GM06990 (cell line): ENCODE data around the gene AP1B1.

Experiments used
- DNase-seq: peaks from one replicate; pipeline ENCODE4 v3.0.0-alpha.2; 2011; ENCODE audit not compliant: insufficient read length; ENCODE audit errors: extremely low read depth
- H3K27me3 ChIP-seq: replicated peaks from 2 replicates; pipeline ENCODE4 v1.6.0; 2011; ENCODE audit warnings: low read length; ENCODE audit not compliant: control insufficient read depth, insufficient read depth
- H3K36me3 ChIP-seq: 2 replicates; pipeline ENCODE4 v1.5.1; 2011; ENCODE audit warnings: low read length; ENCODE audit not compliant: control insufficient read depth, insufficient read depth
- H3K4me3 ChIP-seq: replicated peaks from 2 replicates; pipeline ENCODE4 v1.5.1; 2011; ENCODE audit warnings: low read depth, mild to moderate bottlenecking, control low read depth, low read length
- TF ChIP-seq, protein P1 (sequence below): IDR thresholded peaks from 2 replicates; pipeline ENCODE4 v1.5.1; 2011; ENCODE audit warnings: low read length, control low read depth, mild to moderate bottlenecking, inconsistent platforms; ENCODE audit not compliant: insufficient read depth, poor library complexity, severe bottlenecking

The AP1B1 gene

DNA sequence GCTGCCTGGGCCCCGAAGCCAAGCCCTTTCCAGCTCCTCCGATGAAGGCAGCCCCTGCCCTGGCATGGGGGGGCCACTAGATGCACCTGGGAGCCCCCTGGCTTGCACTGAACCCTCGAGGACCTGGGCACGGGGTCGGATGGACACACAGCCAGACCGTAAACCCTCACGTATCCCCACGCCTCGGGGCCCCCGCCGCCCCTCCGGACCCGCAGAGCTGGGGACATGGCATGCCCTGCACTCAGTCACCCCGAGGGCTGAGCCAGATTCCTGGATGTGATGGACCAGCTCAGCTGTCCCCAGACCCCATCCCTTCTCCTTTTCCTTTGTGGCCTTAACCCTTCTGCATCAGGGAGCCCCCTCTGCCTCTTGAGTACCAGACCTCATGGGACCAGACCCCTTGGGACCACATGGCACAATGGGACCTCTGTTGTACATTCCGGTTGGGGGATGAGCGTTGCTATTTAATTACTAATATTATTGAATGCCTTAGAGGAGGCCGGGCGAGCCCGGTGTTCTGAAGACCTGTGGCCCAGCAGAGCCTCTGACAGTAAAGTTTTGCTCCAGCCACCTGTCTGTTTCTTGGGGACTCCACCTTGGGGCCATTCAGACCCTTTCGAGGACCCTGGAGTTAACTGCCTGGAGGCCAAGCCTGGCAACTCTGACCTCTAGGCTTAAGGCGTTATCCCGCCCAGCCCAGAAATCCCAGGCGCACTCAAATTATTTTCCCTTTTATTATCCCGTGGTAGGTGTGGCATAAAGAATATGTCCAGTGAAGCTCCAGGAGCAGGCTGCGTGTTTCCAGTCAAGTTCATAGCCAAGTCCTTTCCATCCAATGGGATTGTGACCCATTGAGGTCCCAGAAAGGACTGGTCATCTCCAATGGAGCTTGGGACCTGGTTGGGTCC, 75.9 kb downstream of the AP1B1 start:
- Histone ChIP-seq H3K4me3 (no peak overlapping the region), H3K36me3 (no peaks in the 10 kb centered on the region), H3K27me3 (peaks cover 1% of the 10 kb centered on the region)
- TF ChIP-seq, protein P1, sequence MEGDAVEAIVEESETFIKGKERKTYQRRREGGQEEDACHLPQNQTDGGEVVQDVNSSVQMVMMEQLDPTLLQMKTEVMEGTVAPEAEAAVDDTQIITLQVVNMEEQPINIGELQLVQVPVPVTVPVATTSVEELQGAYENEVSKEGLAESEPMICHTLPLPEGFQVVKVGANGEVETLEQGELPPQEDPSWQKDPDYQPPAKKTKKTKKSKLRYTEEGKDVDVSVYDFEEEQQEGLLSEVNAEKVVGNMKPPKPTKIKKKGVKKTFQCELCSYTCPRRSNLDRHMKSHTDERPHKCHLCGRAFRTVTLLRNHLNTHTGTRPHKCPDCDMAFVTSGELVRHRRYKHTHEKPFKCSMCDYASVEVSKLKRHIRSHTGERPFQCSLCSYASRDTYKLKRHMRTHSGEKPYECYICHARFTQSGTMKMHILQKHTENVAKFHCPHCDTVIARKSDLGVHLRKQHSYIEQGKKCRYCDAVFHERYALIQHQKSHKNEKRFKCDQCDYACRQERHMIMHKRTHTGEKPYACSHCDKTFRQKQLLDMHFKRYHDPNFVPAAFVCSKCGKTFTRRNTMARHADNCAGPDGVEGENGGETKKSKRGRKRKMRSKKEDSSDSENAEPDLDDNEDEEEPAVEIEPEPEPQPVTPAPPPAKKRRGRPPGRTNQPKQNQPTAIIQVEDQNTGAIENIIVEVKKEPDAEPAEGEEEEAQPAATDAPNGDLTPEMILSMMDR, result no peak
- no peak for DNase-seq

DNA sequence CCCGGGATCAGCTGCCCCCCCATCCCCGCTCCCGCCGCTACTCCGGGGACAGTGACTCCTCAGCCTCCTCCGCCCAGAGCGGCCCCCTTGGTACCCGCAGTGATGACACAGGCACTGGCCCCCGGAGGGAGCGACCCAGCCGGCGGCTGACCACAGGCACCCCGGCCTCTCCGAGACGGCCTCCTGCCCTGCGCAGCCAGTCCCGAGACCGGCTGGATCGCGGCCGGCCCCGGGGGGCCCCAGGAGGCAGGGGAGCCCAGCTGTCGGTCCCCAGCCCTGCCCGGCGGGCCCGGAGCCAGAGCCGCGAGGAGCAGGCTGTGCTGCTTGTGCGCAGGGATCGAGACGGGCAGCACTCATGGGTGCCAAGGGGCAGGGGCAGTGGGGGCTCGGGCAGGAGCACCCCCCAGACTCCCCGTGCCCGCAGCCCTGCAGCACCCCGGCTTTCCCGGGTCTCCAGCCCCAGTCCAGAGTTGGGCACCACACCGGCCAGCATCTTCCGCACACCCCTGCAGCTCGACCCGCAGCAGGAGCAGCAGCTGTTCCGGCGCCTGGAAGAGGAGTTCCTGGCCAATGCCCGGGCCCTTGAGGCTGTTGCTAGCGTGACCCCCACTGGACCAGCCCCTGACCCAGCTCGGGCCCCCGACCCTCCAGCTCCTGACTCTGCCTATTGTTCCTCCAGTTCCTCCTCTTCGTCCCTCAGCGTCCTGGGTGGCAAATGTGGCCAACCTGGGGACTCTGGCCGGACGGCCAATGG, 76.7 kb downstream of the AP1B1 start:
- Histone ChIP-seq H3K4me3 (no peak overlapping the region), H3K36me3 (no peaks in the 10 kb centered on the region), H3K27me3 (peaks cover 1% of the 10 kb centered on the region)
- TF ChIP-seq, protein P1, result no peak
- no peak for DNase-seq

DNA sequence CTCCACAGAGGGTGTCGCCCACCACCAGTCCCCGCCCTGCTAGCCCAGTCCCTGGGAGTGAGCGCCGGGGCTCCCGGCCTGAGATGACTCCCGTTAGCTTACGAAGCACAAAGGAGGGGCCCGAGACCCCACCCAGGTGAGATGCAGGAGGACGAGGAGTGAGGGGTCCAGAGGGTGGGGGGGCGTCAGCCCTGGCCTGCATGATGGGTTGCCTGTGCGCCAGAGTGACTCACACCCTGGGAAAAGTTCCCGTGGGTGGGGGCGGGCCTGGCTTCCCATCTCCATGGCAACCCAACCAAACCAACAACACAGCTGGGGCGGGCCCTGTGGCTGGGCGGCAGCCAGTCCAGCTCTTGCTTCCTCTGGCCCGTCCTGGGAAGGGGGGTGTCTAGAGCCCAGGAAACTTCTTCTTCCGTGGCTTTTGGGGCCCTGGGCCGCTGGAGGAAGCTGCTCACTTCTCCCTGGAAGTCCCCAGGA, 77.5 kb downstream of the AP1B1 start:
- TF ChIP-seq, protein P1, result no peak
- H3K36me3 ChIP-seq, result no peaks in the 10 kb centered on the region
- DNase-seq, result no peak
- peaks cover 1% of the 10 kb centered on the region for H3K27me3 ChIP-seq
- no peak overlapping the region for H3K4me3 ChIP-seq

DNA sequence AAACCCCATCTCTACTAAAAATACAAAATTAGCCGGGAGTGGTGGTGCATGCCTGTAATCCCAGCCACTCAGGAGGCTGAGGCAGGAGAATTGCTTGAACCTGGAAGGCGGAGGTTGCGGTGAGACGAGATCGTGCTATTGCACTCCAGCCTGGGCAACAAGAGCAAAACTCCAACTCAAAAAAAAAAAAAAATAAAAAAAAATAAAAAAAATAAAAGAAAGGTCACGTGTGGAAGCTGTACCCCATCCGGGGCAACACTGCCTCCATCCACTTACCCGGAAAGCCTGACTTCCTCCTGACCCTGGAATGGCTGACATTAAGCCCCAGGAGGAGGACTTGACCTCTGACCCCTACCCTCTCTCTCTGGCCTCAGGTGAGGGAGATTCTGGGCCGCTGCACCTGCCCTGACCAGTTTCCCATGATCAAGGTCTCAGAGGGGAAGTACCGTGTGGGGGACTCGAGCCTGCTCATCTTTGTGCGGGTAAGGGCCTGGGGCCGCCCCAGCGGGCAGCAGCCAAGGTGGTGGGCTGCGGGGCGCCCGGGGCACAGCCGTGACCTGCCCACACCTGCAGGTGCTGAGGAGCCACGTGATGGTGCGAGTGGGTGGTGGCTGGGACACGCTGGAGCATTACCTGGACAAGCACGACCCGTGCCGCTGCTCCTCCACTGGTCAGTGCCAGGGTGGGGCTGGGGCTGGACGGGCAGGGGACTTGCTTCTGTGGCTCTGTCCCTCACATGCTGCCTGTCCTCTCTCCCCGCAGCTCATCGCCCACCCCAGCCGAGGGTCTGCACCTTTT, 78.1 kb downstream of the AP1B1 start:
- DNase-seq, result no peak
- Histone ChIP-seq H3K4me3 (no peak overlapping the region), H3K36me3 (no peaks in the 10 kb centered on the region), H3K27me3 (peaks cover 1% of the 10 kb centered on the region)
- TF ChIP-seq, protein P1, result no peak

DNA sequence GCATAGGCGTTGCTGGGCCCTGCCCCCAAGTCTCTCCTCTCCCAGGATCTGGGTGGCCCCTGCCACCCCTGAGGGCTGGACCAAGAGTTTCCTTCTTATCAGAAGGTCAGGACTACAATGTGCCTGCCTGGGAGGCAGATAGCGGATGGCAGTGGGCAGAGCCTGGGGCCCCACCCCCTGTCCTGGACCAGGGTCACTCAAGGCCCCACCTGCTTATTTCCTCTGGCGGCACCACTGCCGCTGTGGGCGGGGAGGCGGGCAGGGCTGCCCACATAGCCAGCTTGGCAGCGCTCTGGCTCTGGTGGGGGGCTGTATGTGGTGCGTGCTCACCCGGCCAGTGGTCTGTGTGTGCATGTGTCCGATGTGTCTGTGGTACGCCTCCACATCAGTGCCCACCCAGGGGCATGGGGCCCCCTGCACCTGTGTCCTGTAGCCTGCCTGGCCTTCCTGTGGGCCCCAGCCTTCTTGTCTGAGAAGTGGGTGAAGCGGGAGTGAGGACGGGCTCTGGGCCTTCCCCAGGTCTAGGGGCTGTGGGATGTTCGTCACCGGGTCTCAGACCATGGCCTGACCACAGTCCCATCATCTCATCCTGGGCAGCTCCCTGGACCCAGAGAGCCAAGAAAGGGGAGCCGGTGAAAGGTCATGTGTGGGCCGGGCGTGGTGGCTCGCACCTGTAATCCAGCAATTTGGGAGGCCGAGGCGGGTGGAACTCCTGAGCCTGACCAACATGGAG, 78.9 kb downstream of the AP1B1 start:
- peaks cover 1% of the 10 kb centered on the region for H3K27me3 ChIP-seq
- no peak for DNase-seq
- no peak overlapping the region for H3K4me3 ChIP-seq

More for the DNA sequence above, 78.9 kb downstream of the AP1B1 start:
- no peaks in the 10 kb centered on the region for H3K36me3 ChIP-seq
- TF ChIP-seq, protein P1, result no peak
